HG03135 (cell line): ENCODE results near the gene SGO1.

Experiments used
- ATAC-seq: cut with Tn5 transposase; IDR thresholded peaks from one replicate; pipeline ENCODE4 v1.9.1; 2021; ENCODE audit warnings: mild to moderate bottlenecking, moderate library complexity; ENCODE audit not compliant: unreplicated experiment

SGO1 gene

DNA sequence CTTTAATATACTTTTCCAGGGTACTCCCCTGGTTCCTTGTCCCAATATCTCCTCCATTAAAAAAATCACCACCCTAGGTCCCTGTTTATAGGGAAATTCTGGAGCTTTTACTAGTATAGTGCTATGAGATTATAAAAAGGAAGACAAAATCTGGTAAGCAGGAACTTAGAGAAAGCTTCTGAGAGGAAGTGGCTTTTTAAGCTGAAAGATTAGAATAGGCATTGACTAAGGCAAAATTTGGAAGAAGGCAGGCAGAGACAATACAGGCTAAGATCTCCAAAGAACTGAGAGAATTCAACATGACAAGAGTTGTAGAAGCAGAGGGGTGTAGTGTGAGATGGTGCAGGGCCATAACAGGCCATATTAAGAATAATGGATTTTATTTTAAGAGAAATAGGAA, 25.8 kb downstream of the SGO1 start:
- no peak for ATAC-seq

GRCh38 chr3:20154928-20155327, 31.1 kb downstream of the SGO1 start:
- no peak for ATAC-seq

DNA sequence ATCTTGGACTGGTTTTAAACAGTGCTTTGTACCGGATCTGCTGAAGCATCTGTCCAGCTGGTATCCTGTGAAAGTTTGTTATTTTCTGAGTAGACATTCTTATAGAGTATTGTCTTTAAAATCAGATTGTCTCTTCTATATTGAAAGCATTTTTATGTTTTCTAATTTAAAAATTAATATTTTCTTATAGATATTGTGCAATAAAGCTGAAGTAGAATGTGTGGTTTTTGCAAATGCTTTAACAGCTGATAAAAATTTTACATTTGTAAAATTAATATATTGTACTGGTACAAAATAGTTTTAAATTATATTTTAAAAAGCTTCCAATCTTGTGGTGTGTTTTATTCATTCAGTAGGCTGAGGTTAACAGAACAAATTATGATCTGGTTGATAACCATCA, 31.9 kb downstream of the SGO1 start:
- ATAC-seq: no peak

DNA sequence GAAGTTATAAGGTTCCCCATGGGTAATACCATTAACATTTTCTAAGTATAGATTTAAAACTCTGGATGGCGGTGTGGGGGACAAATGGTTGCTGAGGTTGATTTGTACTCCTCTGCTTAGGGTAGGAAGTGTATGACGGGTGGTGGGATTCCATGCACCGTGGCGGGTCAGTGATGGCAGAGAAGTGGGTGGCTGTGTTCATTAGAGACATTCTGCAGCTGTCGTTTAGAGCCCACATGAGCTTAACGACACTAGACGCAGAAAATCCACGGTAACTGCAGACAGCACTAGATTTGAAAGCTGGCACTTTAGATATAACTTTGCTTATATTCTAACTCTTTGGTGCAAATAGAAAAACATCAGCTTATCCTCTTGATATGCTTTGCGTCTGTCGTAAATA, 37.5 kb downstream of the SGO1 start:
- ATAC-seq: no peak

GRCh38 chr3:20147361-20147760, 38.6 kb downstream of the SGO1 start:
- ATAC-seq: no peak

- ATAC-seq: no peak
These were observed 39.7 kb downstream of the SGO1 start for GRCh38 chr3:20146301-20146700.

- ATAC-seq: no peak
These were observed 40.1 kb downstream of the SGO1 start for GRCh38 chr3:20145874-20146273.

DNA sequence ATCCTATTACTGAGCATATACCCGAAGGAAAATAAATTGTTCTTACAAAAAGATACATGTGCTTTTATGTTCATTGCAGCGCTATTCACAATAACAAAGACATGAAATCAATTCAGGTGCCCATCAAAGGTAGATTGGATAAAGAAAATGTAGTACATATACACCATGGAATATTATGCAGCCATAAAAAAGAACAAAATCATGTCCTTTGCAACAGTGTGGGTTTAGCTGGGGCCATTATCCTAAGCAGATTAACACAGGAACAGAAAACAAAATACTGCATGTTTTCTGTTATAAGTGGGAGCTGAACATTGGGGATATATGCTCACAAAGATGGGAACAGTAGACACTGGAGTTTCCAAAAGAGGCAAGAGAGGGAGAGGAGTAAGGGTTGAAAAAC, 42.5 kb downstream of the SGO1 start:
- no peak for ATAC-seq

GRCh38 chr3:20142517-20142916, 43.5 kb downstream of the SGO1 start:
- ATAC-seq: no peak

DNA sequence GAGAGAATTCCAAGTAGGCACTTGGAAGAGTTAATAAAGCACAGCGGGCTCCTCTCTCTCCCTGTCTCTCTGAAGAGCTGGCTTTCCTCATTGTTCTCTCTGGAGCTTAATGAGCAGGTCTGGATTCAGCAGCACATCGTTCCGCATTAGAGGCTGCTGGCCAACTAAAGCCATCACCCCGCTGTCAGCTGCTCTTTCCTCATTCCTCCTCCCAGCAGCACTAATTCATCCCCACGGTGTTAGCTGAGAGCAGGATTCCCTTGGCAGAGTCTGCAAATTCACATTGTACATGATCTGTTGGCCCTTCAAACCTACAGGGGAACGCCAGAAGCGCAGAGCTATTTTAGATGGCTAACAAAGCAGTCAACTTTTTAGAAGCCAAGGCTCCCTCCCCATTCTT, 44.2 kb downstream of the SGO1 start:
- no peak for ATAC-seq

DNA sequence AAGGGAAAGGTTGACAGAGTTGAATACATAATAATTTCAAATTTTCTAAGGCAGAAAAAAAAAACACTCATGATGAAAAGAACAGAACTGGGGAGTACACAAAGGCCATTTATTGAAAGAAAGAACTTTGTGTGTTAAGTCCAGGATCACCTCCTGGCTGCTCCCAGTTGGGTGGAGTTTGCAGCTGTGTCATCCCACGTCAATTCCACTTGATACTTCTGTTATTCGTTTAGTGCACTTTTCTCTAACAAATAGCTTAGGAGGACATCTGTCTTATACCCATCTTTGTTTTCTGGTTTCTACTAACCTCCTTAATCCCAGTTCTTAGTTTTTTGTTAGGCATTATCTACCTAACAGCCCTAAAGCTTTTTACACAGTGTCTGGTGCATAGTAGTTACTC, 44.7 kb downstream of the SGO1 start:
- no peak for ATAC-seq

- ATAC-seq: no peak
These were observed 45.1 kb downstream of the SGO1 start for GRCh38 chr3:20140881-20141280.

DNA sequence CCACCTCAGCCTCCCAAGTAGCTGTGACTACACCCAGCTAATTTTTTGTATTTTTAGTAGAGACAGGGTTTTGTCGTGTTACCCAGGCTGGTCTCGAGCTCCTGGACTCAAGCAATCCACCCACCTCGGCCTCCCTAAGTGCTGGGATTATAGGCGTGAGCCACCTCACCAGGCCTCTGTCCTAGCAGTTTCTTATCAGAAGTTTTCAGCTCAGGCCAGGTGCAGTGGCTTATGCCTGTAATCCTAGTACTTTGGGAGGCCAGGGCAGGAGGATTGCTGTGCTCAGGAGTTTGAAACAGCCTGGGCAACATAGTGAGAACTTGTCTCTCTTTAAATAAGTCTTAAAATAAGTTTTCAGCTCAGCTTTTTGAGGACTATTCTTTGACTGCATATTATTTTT, 48.4 kb downstream of the SGO1 start:
- ATAC-seq: no peak

DNA sequence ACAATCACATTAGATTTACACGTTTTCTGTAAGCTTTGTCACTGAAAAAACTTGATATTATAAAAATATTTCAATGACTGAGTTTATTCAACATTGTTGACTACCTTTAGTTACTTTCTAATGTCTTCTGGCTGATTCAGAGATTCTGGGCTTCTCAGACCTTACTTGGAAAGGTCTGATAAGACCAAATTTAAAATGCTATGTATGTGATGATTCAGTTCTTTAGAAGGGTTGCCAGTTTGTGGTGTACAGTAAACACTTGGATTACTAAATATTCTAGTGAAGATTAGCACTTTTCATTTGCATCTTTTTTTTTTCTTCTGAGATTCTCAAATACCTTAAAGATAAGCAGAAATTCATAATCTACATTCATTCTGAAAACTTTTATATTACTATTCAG, 49.8 kb downstream of the SGO1 start:
- no peak for ATAC-seq

GRCh38 chr3:20130106-20130505, 55.9 kb downstream of the SGO1 start:
- no peak for ATAC-seq

- no peak for ATAC-seq
These were observed 57.6 kb downstream of the SGO1 start for GRCh38 chr3:20128358-20128757.

GRCh38 chr3:20125897-20126296, 60.1 kb downstream of the SGO1 start:
- ATAC-seq: peak; percentile 99

- no peak for ATAC-seq
These were observed 60.7 kb downstream of the SGO1 start for GRCh38 chr3:20125289-20125688.

DNA sequence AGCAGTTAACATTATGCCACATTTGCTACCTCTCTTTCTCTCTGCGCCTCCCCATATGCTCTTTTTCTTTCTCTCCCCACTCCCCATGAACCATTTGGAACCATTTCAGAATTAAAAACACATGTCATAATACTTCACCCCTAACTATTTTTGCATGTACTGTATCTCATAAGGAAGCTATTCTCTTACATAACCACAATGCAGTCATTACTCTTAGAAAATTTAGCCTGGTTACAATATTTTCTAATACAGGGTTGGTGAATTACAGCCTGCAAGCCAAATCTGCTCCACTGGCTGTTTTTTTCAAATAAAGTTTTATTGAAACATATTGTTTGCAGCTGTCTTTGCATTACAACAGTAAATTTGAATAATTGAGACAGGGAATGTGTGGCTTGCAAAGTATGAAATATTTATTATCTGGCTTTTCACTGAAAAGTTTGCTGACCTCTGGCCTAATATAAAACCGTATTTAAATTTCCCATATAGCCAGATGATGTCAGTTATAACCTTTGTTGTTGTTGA, 62.8 kb downstream of the SGO1 start:
- no peak for ATAC-seq

DNA sequence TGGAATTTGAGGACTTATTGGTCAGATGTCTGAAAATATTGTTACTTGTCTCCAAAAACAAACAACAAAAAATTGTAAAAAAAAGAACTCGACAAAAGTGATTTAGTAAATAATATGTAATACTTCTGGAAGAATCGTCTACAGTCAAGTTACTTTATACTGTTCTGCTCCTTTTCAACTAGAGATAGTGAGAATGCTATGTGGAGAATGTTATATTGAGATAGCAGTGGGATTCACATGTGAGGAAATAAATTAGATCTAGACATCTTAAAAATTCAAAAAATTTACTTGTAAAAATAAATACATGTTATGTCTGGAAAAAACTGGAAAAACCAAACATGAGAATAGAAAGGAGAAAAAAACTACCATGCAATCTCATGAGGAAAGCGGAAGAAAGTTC, 64.9 kb downstream of the SGO1 start:
- no peak for ATAC-seq
